HG02852 (cell line): Measurements from ENCODE around the gene RIN2.
"Not testable (repeated sequence)": the region's sequence is repeated elsewhere in the genome, so short reads cannot be mapped to it uniquely, and the experiment has no call there.

Source experiments
- ATAC-seq: cut with Tn5 transposase; IDR thresholded peaks from one replicate; pipeline ENCODE4 v1.9.1; 2021; ENCODE audit warnings: mild to moderate bottlenecking, moderate library complexity; ENCODE audit not compliant: unreplicated experiment

Gene RIN2

GRCh38 chr20:19738951-19739350 lies 19.1 kb upstream of the RIN2 start:
- ATAC-seq = no peak

DNA sequence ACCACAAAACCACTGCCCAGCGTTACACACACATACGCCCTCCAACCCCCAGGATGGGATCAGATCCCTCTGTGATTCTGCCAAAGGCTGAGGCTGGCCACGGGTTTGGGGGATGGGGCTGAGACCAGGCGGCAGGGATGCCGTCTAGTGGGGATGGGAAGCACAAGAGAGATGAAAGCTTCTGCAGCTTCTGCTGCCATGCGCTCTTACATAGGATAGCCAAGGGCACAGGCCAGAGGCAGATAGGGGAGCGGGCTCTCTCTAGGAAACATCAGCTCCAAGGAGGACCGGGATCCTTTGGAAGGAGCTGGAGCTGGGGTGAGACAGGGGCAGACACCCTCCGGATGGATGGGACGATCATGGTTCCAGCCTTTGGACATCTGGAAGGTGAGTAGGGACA lies 18.7 kb upstream of the RIN2 start:
- no peak for ATAC-seq

- no peak for ATAC-seq
Observed at GRCh38 chr20:19740512-19740911, 17.5 kb upstream of the RIN2 start.

DNA sequence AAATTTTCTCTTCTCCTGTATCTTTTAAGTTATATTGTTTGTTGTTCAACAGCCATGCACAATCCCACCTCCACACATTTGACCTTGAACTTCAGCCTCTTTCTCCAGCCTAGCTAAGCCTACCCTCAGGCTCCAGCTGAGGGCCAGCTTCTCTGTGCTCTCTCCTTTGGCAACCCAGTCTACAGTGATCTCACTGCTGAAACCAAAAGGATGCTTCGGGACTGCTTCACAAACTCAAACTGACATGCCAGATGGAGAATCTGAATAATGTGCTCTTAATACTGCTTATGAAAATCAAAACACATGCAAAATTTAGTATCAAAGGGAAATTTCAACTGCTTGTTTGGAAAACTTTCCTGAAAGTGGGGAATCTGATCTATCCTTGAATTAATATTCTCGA lies 16.1 kb upstream of the RIN2 start:
- no peak for ATAC-seq

GRCh38 chr20:19742974-19743639 lies 15.0 kb upstream of the RIN2 start:
- ATAC-seq = no peak

DNA sequence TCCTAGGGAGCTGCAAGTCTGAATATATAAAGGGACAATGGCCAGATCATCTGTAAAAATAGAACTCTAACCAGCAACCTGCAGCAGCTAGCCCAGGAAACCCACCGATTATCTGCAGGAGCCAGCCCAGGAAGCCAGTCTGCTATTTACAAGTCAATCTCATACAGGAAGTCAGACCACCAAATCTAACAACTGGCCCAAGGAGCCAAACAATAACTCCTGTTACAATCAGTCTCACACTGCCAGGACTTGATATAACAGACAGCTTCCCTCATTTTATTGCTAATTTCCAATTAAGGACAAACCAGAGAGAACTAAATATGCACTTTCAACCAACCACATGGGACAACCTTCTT lies 14.4 kb upstream of the RIN2 start:
- ATAC-seq = no peak

GRCh38 chr20:19745106-19745505 lies 13.0 kb upstream of the RIN2 start:
- ATAC-seq = no peak

- no peak for ATAC-seq
Observed at GRCh38 chr20:19745584-19745983, 12.5 kb upstream of the RIN2 start.

GRCh38 chr20:19746396-19746795 lies 11.7 kb upstream of the RIN2 start:
- ATAC-seq = no peak

GRCh38 chr20:19747903-19748302 lies 10.2 kb upstream of the RIN2 start:
- no peak for ATAC-seq

GRCh38 chr20:19748681-19749080 lies 9.4 kb upstream of the RIN2 start:
- no peak for ATAC-seq

DNA sequence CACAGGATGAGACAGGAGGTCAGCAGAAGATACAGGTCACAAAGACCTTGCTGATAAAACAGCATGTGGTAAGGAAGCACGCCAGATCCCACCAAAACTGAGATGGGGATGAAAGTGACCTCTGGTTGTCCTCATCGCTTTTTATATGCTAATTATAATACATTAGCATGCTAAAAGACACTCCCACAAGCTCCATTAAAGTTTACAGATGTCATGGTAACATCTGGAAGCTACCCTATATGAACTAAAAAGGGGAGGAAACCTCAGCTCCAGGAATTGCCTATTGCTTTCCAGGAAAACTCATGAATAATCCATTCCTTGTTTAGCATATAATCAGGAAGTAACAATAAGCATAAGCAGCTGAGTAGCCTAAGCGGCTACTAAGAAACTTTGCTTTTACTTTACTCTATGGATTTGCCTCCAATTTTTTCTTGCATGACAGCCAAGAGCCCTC lies 8.4 kb upstream of the RIN2 start:
- no peak for ATAC-seq

DNA sequence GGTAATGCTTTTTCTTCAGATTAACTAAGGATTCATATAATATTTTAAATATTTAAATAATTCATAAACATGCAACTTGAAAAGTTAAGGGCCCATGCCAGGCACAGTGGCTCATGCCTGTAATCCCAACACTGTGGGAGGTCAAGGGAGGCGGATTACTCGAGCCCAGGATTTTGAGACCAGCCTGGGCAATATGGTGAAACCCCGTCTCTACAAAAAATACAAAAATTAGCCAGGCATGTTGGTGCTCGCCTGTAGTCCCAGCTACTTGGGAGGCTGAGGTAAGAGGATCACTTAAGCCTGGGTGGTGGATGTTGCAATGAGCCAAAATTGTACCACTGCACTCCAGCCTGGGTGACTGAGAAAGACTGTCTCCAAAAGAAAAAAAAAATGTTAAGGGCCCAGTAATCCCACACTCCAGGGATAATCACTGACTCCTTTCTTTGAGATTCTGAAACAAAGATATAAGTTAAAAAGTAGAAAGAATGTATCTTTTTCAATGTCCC lies 7.9 kb upstream of the RIN2 start:
- no peak for ATAC-seq

DNA sequence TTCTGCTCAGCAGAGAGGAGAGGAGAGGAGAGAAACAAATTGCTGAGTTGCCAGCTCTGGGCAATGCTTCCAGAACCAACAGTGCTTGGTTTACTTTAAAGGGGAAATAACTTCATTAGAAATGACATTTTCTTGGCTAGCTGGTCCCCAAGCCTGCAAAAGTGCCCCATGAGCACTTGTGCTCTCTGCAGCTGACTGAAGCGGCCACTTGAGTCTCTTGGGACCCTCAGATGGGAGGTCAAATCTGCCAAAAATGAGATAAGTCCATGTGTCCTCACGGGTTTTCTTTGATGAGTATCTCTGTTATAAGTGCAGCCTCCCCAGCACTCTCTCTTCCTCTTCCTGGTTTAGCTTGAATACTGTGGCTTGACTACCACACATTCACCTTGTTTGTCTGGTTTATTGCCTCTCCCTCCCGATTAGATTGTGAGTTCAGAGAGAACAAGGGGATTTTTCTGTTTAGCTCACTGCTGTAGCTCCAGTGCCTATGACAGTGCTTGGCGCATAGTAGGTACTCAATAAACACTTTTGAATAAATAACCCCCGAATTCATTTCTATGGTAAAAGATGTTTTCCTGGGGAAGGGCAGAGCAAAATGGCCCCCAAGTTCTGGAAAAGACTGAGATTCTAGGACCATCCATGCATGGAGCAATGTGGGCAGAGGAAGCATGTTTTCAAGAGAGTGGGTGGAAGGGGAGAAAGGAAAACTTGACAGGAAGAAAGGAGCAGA lies 7.0 kb upstream of the RIN2 start:
- no peak for ATAC-seq

DNA sequence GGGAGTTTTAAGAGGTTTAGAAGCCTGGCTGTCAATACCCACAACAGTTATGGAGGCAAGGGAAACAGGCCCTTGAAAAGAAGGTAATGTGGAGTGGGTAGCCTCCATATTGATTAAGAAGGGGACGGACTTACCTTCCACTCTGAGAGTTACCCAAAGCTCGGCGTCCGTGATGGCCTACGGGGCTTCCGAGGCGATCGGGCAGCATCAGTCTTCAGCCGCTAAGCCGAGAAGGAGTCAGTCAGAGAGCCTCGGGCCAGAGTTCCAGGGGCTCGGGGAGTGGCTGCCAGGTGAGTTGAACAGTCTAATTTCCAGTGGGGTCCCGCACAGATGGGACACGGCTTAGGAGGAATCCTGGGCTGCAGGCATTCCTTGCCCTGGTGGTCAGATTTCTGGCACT lies 3.9 kb upstream of the RIN2 start:
- ATAC-seq = not testable (repeated sequence)

GRCh38 chr20:19756761-19757486 lies 1.1 kb upstream of the RIN2 start:
- ATAC-seq = no peak

- no peak for ATAC-seq
Observed at GRCh38 chr20:19757487-19758132, 448 bp upstream of the RIN2 start.

DNA sequence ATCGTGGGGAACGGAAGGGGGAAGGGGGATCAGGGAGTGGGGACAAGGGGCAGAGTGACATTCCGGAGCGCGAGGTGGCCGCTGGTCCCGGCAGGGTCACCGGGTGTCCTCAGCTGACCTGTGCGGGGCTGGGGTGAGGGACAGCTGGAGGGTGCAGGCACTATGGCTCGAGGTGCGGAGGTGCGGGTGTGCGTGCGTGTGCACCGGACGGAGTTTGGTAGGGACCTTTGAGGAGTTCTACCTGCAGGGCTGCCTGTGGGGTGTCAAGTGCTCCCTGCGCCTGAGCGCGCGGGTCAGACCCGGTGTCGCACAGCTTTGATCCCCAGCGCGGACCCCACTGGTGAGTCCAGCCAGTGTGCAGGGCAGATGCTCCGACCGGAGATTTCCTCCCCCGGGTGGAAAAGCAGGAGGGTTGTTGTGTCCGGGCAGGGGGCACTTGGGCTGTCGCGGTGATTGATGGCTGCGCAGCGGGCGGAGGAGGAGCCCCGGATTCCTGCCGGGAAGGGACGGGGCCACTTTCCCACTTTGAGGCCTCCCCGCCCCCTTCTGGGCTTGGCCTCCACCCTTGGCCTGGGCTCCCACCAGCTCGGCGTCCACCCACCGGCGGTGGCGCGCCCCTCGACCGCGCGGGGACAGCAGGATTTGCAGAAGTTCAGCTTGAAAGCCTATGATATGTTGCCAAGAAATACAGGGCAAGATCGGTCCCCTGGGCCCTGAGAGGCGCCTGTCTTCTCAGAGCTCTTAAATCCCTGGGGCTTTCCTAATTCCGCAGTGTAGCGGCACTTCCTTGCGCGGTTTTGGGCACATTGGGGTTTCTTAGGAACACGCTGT lies 658 bp downstream of the RIN2 start:
- ATAC-seq = no peak

DNA sequence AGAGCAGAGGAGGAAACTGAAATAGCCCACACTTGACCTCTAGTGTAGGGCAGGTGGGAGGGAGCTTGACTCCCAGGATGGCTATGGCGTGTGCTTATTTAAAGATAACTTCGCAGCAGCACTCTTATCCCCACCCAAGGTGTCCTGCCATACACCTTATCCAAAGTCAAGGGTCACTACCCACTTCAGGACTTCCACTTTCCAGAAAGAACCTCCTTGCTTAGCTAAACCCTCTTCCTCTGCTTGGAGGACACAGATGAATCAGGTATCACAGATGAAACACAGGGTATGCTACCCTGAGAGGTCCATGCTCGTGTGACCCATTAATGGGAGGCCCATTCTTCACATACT lies 2.3 kb downstream of the RIN2 start:
- ATAC-seq = no peak

- no peak for ATAC-seq
Observed at GRCh38 chr20:19761326-19761725, 3.3 kb downstream of the RIN2 start.

- ATAC-seq = no peak
Observed at GRCh38 chr20:19761841-19762240, 3.8 kb downstream of the RIN2 start.
